Stimulated activated CD8-positive, alpha-beta memory T cell treated with anti-CD3 and anti-CD28 coated beads, Interleukin-7, amount 100 ng/mL, for 4 hours (primary cell): Measurements from ENCODE around the gene PLEKHH1.
A peak's percentile ranks its signal among the peaks of the same experiment; 100 is the strongest.

Source experiments
- DNase-seq, 2 donors: peaks; one replicate each; pipeline ENCODE4 v3.0.0-alpha.2; 2020; ENCODE audit warnings: low read depth in 2 of 2

Gene PLEKHH1

GRCh38 chr14:67562025-67562775 is 29.1 kb downstream of the PLEKHH1 start:
- no peak for DNase-seq

- DNase-seq, result no peak
Observed at GRCh38 chr14:67562776-67563150, 29.7 kb downstream of the PLEKHH1 start.

GRCh38 chr14:67564236-67564635 is 31.1 kb downstream of the PLEKHH1 start:
- DNase-seq, result no peak

- DNase-seq, result no peak
Observed at GRCh38 chr14:67566908-67567307, 33.8 kb downstream of the PLEKHH1 start.

GRCh38 chr14:67567654-67568053 is 34.6 kb downstream of the PLEKHH1 start:
- no peak for DNase-seq

- no peak for DNase-seq
Observed at GRCh38 chr14:67569011-67569650, 36.0 kb downstream of the PLEKHH1 start.

GRCh38 chr14:67569651-67570290 is 36.7 kb downstream of the PLEKHH1 start:
- no peak for DNase-seq

- no peak for DNase-seq
Observed at GRCh38 chr14:67570453-67570852, 37.4 kb downstream of the PLEKHH1 start.

- peak; percentile 37 to 52 for DNase-seq
Observed at GRCh38 chr14:67571275-67571990, 38.3 kb downstream of the PLEKHH1 start.

GRCh38 chr14:67571991-67572323 is 38.9 kb downstream of the PLEKHH1 start:
- no peak for DNase-seq

- DNase-seq, result no peak
Observed at GRCh38 chr14:67572608-67573007, 39.5 kb downstream of the PLEKHH1 start.

GRCh38 chr14:67573228-67574010 is 40.3 kb downstream of the PLEKHH1 start:
- DNase-seq, result no peak

GRCh38 chr14:67574156-67574555 is 41.1 kb downstream of the PLEKHH1 start:
- no peak for DNase-seq

GRCh38 chr14:67574806-67575205 is 41.7 kb downstream of the PLEKHH1 start:
- no peak for DNase-seq

GRCh38 chr14:67575684-67576083 is 42.6 kb downstream of the PLEKHH1 start:
- DNase-seq, result no peak

- DNase-seq, result no peak
Observed at GRCh38 chr14:67576216-67576955, 43.3 kb downstream of the PLEKHH1 start.

- no peak for DNase-seq
Observed at GRCh38 chr14:67577181-67577808, 44.2 kb downstream of the PLEKHH1 start.

- DNase-seq, result no peak
Observed at GRCh38 chr14:67577909-67578749, 45.0 kb downstream of the PLEKHH1 start.

- no peak for DNase-seq
Observed at GRCh38 chr14:67579040-67579439, 46.0 kb downstream of the PLEKHH1 start.

GRCh38 chr14:67579636-67580035 is 46.5 kb downstream of the PLEKHH1 start:
- DNase-seq, result no peak
